NT2/D1 (cell line): Measurements from ENCODE around the gene COQ3.

ENCODE experiments used
- YY1 ChIP-seq: IDR thresholded peaks from 2 replicates; pipeline ENCODE4 v1.6.1; 2011; ENCODE audit not compliant: insufficient read length, insufficient read depth
- ZNF274 ChIP-seq: IDR thresholded peaks from 2 replicates; pipeline ENCODE4 v1.6.1; 2011; ENCODE audit warnings: mild to moderate bottlenecking, low read depth, low read length

GRCh38 chr6:99425647-99426450, 31.9 kb upstream of the COQ3 start:
- TF ChIP-seq YY1 (no peak), ZNF274 (no peak)
